Left ventricle myocardium inferior (tissue), 1 donor: ENCODE results near the gene RBMS3. TPM values are rescaled to one million over a fixed set of nuclear protein-coding genes. Genes with fewer than 3 reads are reported as not detected.

Experiments
- DNase-seq: peaks from one replicate; pipeline ENCODE4 v3.0.0-alpha.2; 2020
- H3K27ac ChIP-seq: fragments of 200-600 bp; replicated peaks from 2 replicates; pipeline ENCODE4 v1.8.0; 2021
- H3K27me3 ChIP-seq: fragments of 200-600 bp; 2 replicates; pipeline ENCODE4 v1.8.0; 2021; ENCODE audit warnings: low read depth
- H3K36me3 ChIP-seq: fragments of 200-600 bp; 2 replicates; pipeline ENCODE4 v1.8.0; 2021
- H3K4me1 ChIP-seq: fragments of 200-600 bp; 2 replicates; pipeline ENCODE4 v1.8.0; 2021
- H3K4me3 ChIP-seq: fragments of 200-600 bp; 2 replicates; pipeline ENCODE4 v1.8.0; 2021; ENCODE audit warnings: mild to moderate bottlenecking, moderate library complexity
- H3K9me3 ChIP-seq: fragments of 200-600 bp; replicated peaks from 2 replicates; pipeline ENCODE4 v1.8.0; 2021
- intact Hi-C: fragments of 100-400 bp; cut with micrococcal nuclease; formaldehyde crosslinking; loops from one replicate; pipeline ENCODE4 v1.11.0; 2022
- total RNA-seq: library from RNA; stranded (reverse); fragmentation: NEBNext Ultra II Directional; extraction: Animal tissue kit (Norgen Biotek cat#: 25700); gene quantifications from one replicate; pipeline ENCODE4 v1.2.1, GENCODE V29; 2021
- TF ChIP-seq, protein P1 (sequence below): fragments of 200-600 bp; IDR thresholded peaks from 2 replicates; pipeline ENCODE4 v1.8.0; 2021; ENCODE audit warnings: antibody characterized with exemption, mild to moderate bottlenecking, borderline replicate concordance
- donor health status: DM: no; HTN: yes; CAD: no; lungs with severe emphysema.

Gene RBMS3
- total RNA-seq, 1 donor from 2014 or later = 25.3 TPM

- no peak overlapping the region for H3K4me3 ChIP-seq
- H3K9me3 ChIP-seq = no peaks in the 10 kb centered on the region
- no peak for DNase-seq
- TF ChIP-seq, protein P1, sequence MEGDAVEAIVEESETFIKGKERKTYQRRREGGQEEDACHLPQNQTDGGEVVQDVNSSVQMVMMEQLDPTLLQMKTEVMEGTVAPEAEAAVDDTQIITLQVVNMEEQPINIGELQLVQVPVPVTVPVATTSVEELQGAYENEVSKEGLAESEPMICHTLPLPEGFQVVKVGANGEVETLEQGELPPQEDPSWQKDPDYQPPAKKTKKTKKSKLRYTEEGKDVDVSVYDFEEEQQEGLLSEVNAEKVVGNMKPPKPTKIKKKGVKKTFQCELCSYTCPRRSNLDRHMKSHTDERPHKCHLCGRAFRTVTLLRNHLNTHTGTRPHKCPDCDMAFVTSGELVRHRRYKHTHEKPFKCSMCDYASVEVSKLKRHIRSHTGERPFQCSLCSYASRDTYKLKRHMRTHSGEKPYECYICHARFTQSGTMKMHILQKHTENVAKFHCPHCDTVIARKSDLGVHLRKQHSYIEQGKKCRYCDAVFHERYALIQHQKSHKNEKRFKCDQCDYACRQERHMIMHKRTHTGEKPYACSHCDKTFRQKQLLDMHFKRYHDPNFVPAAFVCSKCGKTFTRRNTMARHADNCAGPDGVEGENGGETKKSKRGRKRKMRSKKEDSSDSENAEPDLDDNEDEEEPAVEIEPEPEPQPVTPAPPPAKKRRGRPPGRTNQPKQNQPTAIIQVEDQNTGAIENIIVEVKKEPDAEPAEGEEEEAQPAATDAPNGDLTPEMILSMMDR = no peak
- H3K4me1 ChIP-seq = peaks cover 58% of the 10 kb centered on the region
- no peaks in the 10 kb centered on the region for H3K36me3 ChIP-seq
- intact Hi-C loops = no loop called here
- H3K27me3 ChIP-seq = no peaks in the 10 kb centered on the region
- peak overlapping the region; percentile 12 for H3K27ac ChIP-seq
Observed at GRCh38 chr3:29534006-29534405, 253.1 kb downstream of the RBMS3 start.

- H3K27ac ChIP-seq = peak overlapping the region; percentile 7
- intact Hi-C loops = no loop called here
- peaks cover 65% of the 10 kb centered on the region for H3K4me1 ChIP-seq
Observed at GRCh38 chr3:29536016-29536758, 255.3 kb downstream of the RBMS3 start.

GRCh38 chr3:29537889-29538609, 257.2 kb downstream of the RBMS3 start:
- H3K27ac ChIP-seq = peak overlapping the region; percentile 7
- no peaks in the 10 kb centered on the region for H3K27me3 ChIP-seq
- TF ChIP-seq, protein P1 = no peak
- no peaks in the 10 kb centered on the region for H3K36me3 ChIP-seq
- no peak overlapping the region for H3K4me3 ChIP-seq
- DNase-seq = no peak
- intact Hi-C loops = no loop called here
- no peaks in the 10 kb centered on the region for H3K9me3 ChIP-seq
- peaks cover 50% of the 10 kb centered on the region for H3K4me1 ChIP-seq

More at GRCh38 chr3:29536016-29536758, 255.3 kb downstream of the RBMS3 start:
- no peak for DNase-seq
- no peak overlapping the region for H3K4me3 ChIP-seq
- TF ChIP-seq, protein P1 = no peak
- H3K27me3 ChIP-seq = no peaks in the 10 kb centered on the region
- no peaks in the 10 kb centered on the region for H3K36me3 ChIP-seq
- no peaks in the 10 kb centered on the region for H3K9me3 ChIP-seq

- TF ChIP-seq, protein P1 = no peak
- Histone ChIP-seq H3K27ac (peak overlapping the region; percentile 7), H3K4me1 (peaks cover 52% of the 10 kb centered on the region), H3K36me3 (no peaks in the 10 kb centered on the region), H3K4me3 (no peak overlapping the region), H3K9me3 (no peaks in the 10 kb centered on the region), H3K27me3 (no peaks in the 10 kb centered on the region)
- no peak for DNase-seq
- intact Hi-C loops = no loop called here
Observed at GRCh38 chr3:29538610-29538958, 257.7 kb downstream of the RBMS3 start.

DNA sequence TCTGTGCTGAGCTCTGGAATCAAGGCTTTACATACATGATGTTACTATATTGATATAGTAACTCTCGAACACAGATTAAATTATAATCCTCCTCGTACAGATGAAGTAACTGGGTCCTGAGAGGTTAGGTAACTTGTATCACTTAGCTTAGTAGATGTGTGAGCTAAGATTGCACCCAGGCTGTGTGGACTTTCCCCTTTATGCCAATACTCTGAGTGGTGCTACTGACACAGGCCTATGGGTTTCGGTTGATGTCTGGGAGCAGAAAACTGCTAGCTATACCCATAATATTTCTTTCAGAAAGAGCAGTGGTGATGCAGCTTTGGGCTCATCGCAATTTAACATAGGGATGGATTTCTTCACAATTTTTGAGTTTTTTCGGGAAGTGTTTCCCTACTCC, 259.7 kb downstream of the RBMS3 start:
- intact Hi-C loops = no loop called here
- Histone ChIP-seq H3K9me3 (no peaks in the 10 kb centered on the region), H3K4me3 (no peak overlapping the region), H3K27ac (no peak overlapping the region), H3K27me3 (no peaks in the 10 kb centered on the region), H3K36me3 (no peaks in the 10 kb centered on the region), H3K4me1 (peaks cover 55% of the 10 kb centered on the region)
- DNase-seq = no peak
- TF ChIP-seq, protein P1 = no peak
